Measurements from ENCODE around the gene BICDL2. TPM values are rescaled to one million over a fixed set of nuclear protein-coding genes. Genes with fewer than 3 reads are reported as not detected.
A peak's percentile ranks its signal among the peaks of the same experiment; 100 is the strongest.

The BICDL2 gene
- total RNA-seq, 1 donor from 2014 or later, result not detected

- DNase-seq (peak; percentile 71), ATAC-seq (ENCODE audit: low read depth) (peak; percentile 23)
- Mint-ChIP-seq H3K9me3 (no peaks in the 10 kb centered on the region), H3K36me3 (ENCODE audit: low read depth) (peaks cover 5% of the 10 kb centered on the region), H3K27me3 (peaks cover 6% of the 10 kb centered on the region), H3K4me1 (peaks cover 49% of the 10 kb centered on the region), H3K4me3 (peak within 1 kb of the TSS; percentile 92), H3K27ac (peak within 1 kb of the TSS; percentile 99)
- ChIA-PET CTCF (interaction anchor here (1.8 to 2.4 kb wide), 3 partner anchors 8 to 16 kb away, joined by 9 to 12 read pairs (median 11); no protein-coding TSS in a partner anchor), POLR2A (interaction anchor here (0.7 to 1.9 kb wide), 8 partner anchors 8 to 137 kb away, joined by 3 to 9 read pairs (median 4); partner anchors contain the start of genes FLYWCH2 and ZNF213)
- TF ChIP-seq, protein P1, sequence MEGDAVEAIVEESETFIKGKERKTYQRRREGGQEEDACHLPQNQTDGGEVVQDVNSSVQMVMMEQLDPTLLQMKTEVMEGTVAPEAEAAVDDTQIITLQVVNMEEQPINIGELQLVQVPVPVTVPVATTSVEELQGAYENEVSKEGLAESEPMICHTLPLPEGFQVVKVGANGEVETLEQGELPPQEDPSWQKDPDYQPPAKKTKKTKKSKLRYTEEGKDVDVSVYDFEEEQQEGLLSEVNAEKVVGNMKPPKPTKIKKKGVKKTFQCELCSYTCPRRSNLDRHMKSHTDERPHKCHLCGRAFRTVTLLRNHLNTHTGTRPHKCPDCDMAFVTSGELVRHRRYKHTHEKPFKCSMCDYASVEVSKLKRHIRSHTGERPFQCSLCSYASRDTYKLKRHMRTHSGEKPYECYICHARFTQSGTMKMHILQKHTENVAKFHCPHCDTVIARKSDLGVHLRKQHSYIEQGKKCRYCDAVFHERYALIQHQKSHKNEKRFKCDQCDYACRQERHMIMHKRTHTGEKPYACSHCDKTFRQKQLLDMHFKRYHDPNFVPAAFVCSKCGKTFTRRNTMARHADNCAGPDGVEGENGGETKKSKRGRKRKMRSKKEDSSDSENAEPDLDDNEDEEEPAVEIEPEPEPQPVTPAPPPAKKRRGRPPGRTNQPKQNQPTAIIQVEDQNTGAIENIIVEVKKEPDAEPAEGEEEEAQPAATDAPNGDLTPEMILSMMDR (IDR thresholded peaks at IDR 0.05), result no peak
- intact Hi-C loops (cut with micrococcal nuclease), result loop anchor here (1.0 to 5.0 kb wide), 7 partner anchors 16 to 113 kb away; partner anchors contain the start of genes PAQR4 and ZSCAN10
Observed at GRCh38 chr16:3020247-3020603, 16.5 kb downstream of the BICDL2 start, which contains the start of gene TNFRSF12A. TSS of gene TNFRSF12A (plus strand) at chr16:3020368. CDS start at chr16:3020398, 30 bp downstream.

DNA sequence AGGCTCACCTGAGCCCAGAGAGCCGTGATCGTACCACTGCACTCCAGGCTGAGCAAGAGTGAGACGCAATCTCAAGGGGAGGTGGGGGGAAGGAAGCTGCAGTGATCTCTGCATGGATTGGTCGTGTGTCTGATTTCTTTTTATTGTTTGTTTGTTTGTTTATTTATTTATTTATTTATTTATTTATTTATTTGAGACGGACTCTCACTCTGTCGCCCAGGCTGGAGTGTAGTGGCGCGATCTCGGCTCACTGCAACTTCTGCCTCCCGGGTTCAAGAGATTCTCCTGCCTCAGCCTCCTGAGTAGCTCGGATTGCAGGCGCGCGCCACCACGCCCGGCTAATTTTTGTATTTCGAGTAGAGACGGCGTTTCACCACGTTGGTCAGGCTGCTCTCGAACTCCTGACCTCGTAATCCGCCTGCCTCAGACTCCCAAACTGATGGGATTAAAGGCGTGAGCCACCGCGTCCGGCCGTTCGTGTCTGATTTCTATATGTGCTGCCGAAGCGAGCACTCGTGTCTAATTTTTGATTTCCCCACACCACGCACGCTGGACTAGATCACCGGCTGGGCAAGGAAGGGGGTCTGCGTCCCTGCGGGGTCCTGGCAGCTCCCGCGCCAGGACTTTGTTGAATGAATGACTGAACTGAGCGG, 17.0 kb downstream of the BICDL2 start:
- Mint-ChIP-seq H3K4me1 (peaks cover 49% of the 10 kb centered on the region), H3K27ac (peak overlapping the region; percentile 59), H3K9me3 (no peaks in the 10 kb centered on the region), H3K36me3 (ENCODE audit: low read depth) (peaks cover 5% of the 10 kb centered on the region), H3K4me3 (peak overlapping the region; percentile 80), H3K27me3 (peaks cover 11% of the 10 kb centered on the region)
- intact Hi-C loops (cut with micrococcal nuclease), result loop anchor here (1.0 to 5.0 kb wide), 7 partner anchors 15 to 112 kb away; partner anchors contain the start of genes PAQR4 and ZSCAN10
- CTCF ChIA-PET, result interaction anchor here (0.8 to 2.4 kb wide), 4 partner anchors 9 to 111 kb away, joined by 3 to 12 read pairs (median 10); no protein-coding TSS in a partner anchor
- TF ChIP-seq, protein P1 (IDR thresholded peaks at IDR 0.05), result no peak
- DNase-seq (no peak), ATAC-seq (ENCODE audit: low read depth) (no peak)
- POLR2A ChIA-PET, result interaction anchor here (0.6 to 1.9 kb wide), 8 partner anchors 8 to 137 kb away, joined by 3 to 9 read pairs (median 3); partner anchors contain the start of genes FLYWCH2 and ZNF213

- H3K9me3 Mint-ChIP-seq, result no peaks in the 10 kb centered on the region
- H3K27ac Mint-ChIP-seq, result no peak within 1 kb of the TSS
- no peak for ATAC-seq (ENCODE audit: low read depth)
- POLR2A ChIA-PET, result no interaction called here
- H3K4me1 Mint-ChIP-seq, result peaks cover 35% of the 10 kb centered on the region
- DNase-seq, result no peak
- intact Hi-C loops (cut with micrococcal nuclease), result no loop called here
- H3K36me3 Mint-ChIP-seq (ENCODE audit: low read depth), result no peaks in the 10 kb centered on the region
- CTCF ChIA-PET, result interaction anchor here (0.6 to 2.4 kb wide), 2 partner anchors 11 to 14 kb away, joined by 6 to 12 read pairs; no protein-coding TSS in a partner anchor
- no peak within 1 kb of the TSS for H3K4me3 Mint-ChIP-seq
- TF ChIP-seq, protein P1 (IDR thresholded peaks at IDR 0.05), result no peak
- peaks cover 12% of the 10 kb centered on the region for H3K27me3 Mint-ChIP-seq
Observed at GRCh38 chr16:3017794-3018506, 18.8 kb downstream of the BICDL2 start, which contains the start of gene CLDN6. TSS of gene CLDN6 (minus strand) at chr16:3018183. CDS start at chr16:3016021, 2,162 bp downstream.

- Mint-ChIP-seq H3K36me3 (ENCODE audit: low read depth) (no peaks in the 10 kb centered on the region), H3K27ac (no peak overlapping the region), H3K4me1 (peaks cover 32% of the 10 kb centered on the region), H3K4me3 (no peak overlapping the region), H3K27me3 (peaks cover 18% of the 10 kb centered on the region), H3K9me3 (no peaks in the 10 kb centered on the region)
- intact Hi-C loops (cut with micrococcal nuclease), result no loop called here
- TF ChIP-seq, protein P1 (IDR thresholded peaks at IDR 0.05), result no peak
- DNase-seq, result no peak
- POLR2A ChIA-PET, result no interaction called here
- ATAC-seq (ENCODE audit: low read depth), result no peak
- CTCF ChIA-PET, result no interaction called here
Observed at GRCh38 chr16:3017344-3017743, 19.4 kb downstream of the BICDL2 start.

Data from activated B cell treated with CpG ODN at 0.5 μM for 24 hours (primary cell).